NT2/D1 (cell line): ENCODE measurements around the gene GIPC1.

ENCODE experiments used
- SUZ12 ChIP-seq: IDR thresholded peaks from 2 replicates; pipeline ENCODE4 v1.6.1; 2011; ENCODE audit not compliant: insufficient read length, insufficient read depth; ENCODE audit errors: extremely low read depth
- YY1 ChIP-seq: IDR thresholded peaks from 2 replicates; pipeline ENCODE4 v1.6.1; 2011; ENCODE audit not compliant: insufficient read length, insufficient read depth
- ZNF274 ChIP-seq: IDR thresholded peaks from 2 replicates; pipeline ENCODE4 v1.6.1; 2011; ENCODE audit warnings: mild to moderate bottlenecking, low read depth, low read length

GRCh38 chr19:14519860-14520407, 24.0 kb upstream of the GIPC1 start:
- TF ChIP-seq YY1 (no peak), ZNF274 (no peak), SUZ12 (no peak)
